Esophagus squamous epithelium (tissue), 5 donors: ENCODE measurements around the gene POU6F2. TPM values are rescaled to one million over a fixed set of nuclear protein-coding genes. Genes with fewer than 3 reads are reported as not detected.

Experiments
- DNase-seq: peaks from one replicate; lab custom pipeline; 2025; lab: John Stamatoyannopoulos, UW
- H3K27ac ChIP-seq, 4 donors: fragments of 200-600 bp; sonication (generic); one replicate each; pipeline ENCODE4 v1.5.1; 2016 to 2019; ENCODE audit warnings: mild to moderate bottlenecking in 1 of 4
- H3K27me3 ChIP-seq, 4 donors: fragments of 200-600 bp; sonication (generic); 1 replicate in 3 of 4; 2 replicates in 1 of 4; pipeline versions ENCODE4 v1.5.1 to v1.6.0; 2017 to 2021; ENCODE audit warnings: antibody characterized with exemption in 1 of 4
- H3K36me3 ChIP-seq, 3 donors: fragments of 200-600 bp; sonication (generic); one replicate each; pipeline ENCODE4 v1.5.1; 2016 to 2019
- H3K4me1 ChIP-seq, 3 donors: fragments of 200-600 bp; sonication (generic); one replicate each; pipeline ENCODE4 v1.5.1; 2017 to 2019
- H3K4me3 ChIP-seq, 4 donors: fragments of 200-600 bp; sonication (generic); 1 replicate in 3 of 4; 2 replicates in 1 of 4; pipeline ENCODE4 v1.5.1; 2016 to 2019; ENCODE audit warnings: mild to moderate bottlenecking in 2 of 4, moderate library complexity in 1 of 4
- H3K9me3 ChIP-seq, 3 donors: fragments of 200-600 bp; sonication (generic); one replicate each; pipeline ENCODE4 v1.5.1; 2016 to 2019
- POLR2A ChIP-seq, 4 donors: fragments of 450-650 bp; IDR thresholded peaks; one replicate each; pipeline ENCODE4 v1.6.1; 2017; ENCODE audit warnings: antibody characterized with exemption in 4 of 4, mild to moderate bottlenecking in 4 of 4, moderate library complexity in 3 of 4
- WGBS, 2 donors: methylation state at CpG; one replicate each; pipeline ENCODE4 v1.1.5; 2018; 5-methylcytosine and 5-hydroxymethylcytosine counted together
- intact Hi-C: fragments of 100-400 bp; cut with DNase I; formaldehyde crosslinking; loops from one replicate; pipeline ENCODE4 v1.15.0; 2022
- total RNA-seq, 4 donors: library from RNA; depleted of rRNA; stranded (reverse); fragments of >200 nt; gene quantifications; one replicate each; pipeline ENCODE4 v1.1.0, GENCODE V29; 2016
- TF ChIP-seq, protein P1 (sequence below), 6 experiments: fragments of 450-650 bp in 4 of 6; fragments of 200-600 bp in 2 of 6; sonication (generic) in 2 of 6; IDR thresholded peaks; one replicate each; pipeline ENCODE4 v1.5.1; 2016 to 2019; ENCODE audit warnings: antibody characterized with exemption in 6 of 6, mild to moderate bottlenecking in 4 of 6, moderate library complexity in 4 of 6
- donor health status: DM: yes; HTN: yes; CAD: no.

The POU6F2 gene
- total RNA-seq, 4 donors from 2014 or later, result 0.76 to 1.6 TPM; not detected in 2

GRCh38 chr7:39098506-39098905 lies 120.8 kb downstream of the POU6F2 start:
- no peaks in the 10 kb centered on the region for H3K9me3 ChIP-seq
- intact Hi-C loops, result no loop called here
- H3K4me1 ChIP-seq, result no peaks in the 10 kb centered on the region
- H3K4me3 ChIP-seq, result no peak overlapping the region
- no peaks in the 10 kb centered on the region for H3K27me3 ChIP-seq
- DNase-seq, result no peak
- no peak for TF ChIP-seq POLR2A (IDR thresholded peaks at IDR 0.05)
- TF ChIP-seq, protein P1, sequence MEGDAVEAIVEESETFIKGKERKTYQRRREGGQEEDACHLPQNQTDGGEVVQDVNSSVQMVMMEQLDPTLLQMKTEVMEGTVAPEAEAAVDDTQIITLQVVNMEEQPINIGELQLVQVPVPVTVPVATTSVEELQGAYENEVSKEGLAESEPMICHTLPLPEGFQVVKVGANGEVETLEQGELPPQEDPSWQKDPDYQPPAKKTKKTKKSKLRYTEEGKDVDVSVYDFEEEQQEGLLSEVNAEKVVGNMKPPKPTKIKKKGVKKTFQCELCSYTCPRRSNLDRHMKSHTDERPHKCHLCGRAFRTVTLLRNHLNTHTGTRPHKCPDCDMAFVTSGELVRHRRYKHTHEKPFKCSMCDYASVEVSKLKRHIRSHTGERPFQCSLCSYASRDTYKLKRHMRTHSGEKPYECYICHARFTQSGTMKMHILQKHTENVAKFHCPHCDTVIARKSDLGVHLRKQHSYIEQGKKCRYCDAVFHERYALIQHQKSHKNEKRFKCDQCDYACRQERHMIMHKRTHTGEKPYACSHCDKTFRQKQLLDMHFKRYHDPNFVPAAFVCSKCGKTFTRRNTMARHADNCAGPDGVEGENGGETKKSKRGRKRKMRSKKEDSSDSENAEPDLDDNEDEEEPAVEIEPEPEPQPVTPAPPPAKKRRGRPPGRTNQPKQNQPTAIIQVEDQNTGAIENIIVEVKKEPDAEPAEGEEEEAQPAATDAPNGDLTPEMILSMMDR (IDR thresholded peaks at IDR 0.05), result no peak
- H3K27ac ChIP-seq, result no peak overlapping the region
- 71 to 85% methylated on average over 3 of the region's 3 CpGs for WGBS, 2 donors
- H3K36me3 ChIP-seq, result no peaks in the 10 kb centered on the region

DNA sequence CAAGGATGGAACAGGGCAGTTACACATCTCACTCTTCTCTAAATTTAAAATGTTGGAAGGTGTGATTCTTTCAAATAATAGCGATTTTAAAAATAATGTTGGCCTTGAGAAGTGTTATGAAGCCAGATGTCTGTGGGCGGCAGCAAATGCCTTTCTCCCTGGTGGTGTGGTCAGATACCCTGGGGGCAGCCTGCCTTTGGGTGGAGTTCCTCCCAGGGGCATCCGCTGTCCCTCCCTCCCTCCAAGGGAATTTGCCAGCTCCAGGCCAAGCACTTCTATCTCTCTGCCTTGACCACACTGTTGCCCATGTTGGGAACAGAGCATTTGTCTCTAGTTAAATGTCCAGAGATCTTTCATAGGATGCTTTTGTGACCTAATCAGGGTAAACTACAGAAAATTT lies 121.4 kb downstream of the POU6F2 start:
- TF ChIP-seq POLR2A (IDR thresholded peaks at IDR 0.05), result no peak
- TF ChIP-seq, protein P1 (IDR thresholded peaks at IDR 0.05), result no peak
- H3K27ac ChIP-seq, result no peak overlapping the region
- H3K9me3 ChIP-seq, result no peaks in the 10 kb centered on the region
- H3K4me3 ChIP-seq, result no peak overlapping the region
- DNase-seq, result no peak
- no peaks in the 10 kb centered on the region for H3K4me1 ChIP-seq
- H3K36me3 ChIP-seq, result no peaks in the 10 kb centered on the region
- WGBS, 2 donors, result 73 to 83% methylated on average over 3 of the region's 3 CpGs
- H3K27me3 ChIP-seq, result no peaks in the 10 kb centered on the region
- intact Hi-C loops, result no loop called here

- Histone ChIP-seq H3K36me3 (no peaks in the 10 kb centered on the region), H3K4me3 (no peak overlapping the region), H3K4me1 (no peaks in the 10 kb centered on the region), H3K9me3 (no peaks in the 10 kb centered on the region), H3K27me3 (no peaks in the 10 kb centered on the region), H3K27ac (no peak overlapping the region)
- DNase-seq, result no peak
- intact Hi-C loops, result no loop called here
- no peak for TF ChIP-seq POLR2A (IDR thresholded peaks at IDR 0.05)
- TF ChIP-seq, protein P1 (IDR thresholded peaks at IDR 0.05), result no peak
- 78 to 83% methylated on average over 2 of the region's 2 CpGs for WGBS, 2 donors
These were observed 122.6 kb downstream of the POU6F2 start for GRCh38 chr7:39100270-39100669.

- Histone ChIP-seq H3K4me3 (no peak overlapping the region), H3K4me1 (no peaks in the 10 kb centered on the region), H3K27ac (no peak overlapping the region), H3K36me3 (no peaks in the 10 kb centered on the region), H3K9me3 (no peaks in the 10 kb centered on the region), H3K27me3 (no peaks in the 10 kb centered on the region)
- WGBS, 2 donors, result 33 to 36% methylated on average over 2 of the region's 2 CpGs
- no peak for DNase-seq
- TF ChIP-seq, protein P1 (IDR thresholded peaks at IDR 0.05), result no peak
- no peak for TF ChIP-seq POLR2A (IDR thresholded peaks at IDR 0.05)
- intact Hi-C loops, result no loop called here
These were observed 124.5 kb downstream of the POU6F2 start for GRCh38 chr7:39102234-39102633.

GRCh38 chr7:39105720-39106119 lies 128.0 kb downstream of the POU6F2 start:
- TF ChIP-seq, protein P1 (IDR thresholded peaks at IDR 0.05), result no peak
- no peak for TF ChIP-seq POLR2A (IDR thresholded peaks at IDR 0.05)
- Histone ChIP-seq H3K4me1 (no peaks in the 10 kb centered on the region), H3K27ac (no peak overlapping the region), H3K27me3 (no peaks in the 10 kb centered on the region), H3K4me3 (no peak overlapping the region), H3K9me3 (no peaks in the 10 kb centered on the region), H3K36me3 (no peaks in the 10 kb centered on the region)
- 75 to 91% methylated on average over 1 of the region's 1 CpG for WGBS, 2 donors
- DNase-seq, result no peak
- intact Hi-C loops, result no loop called here
